Lower leg skin (tissue), 4 donors: Measurements from ENCODE around the gene FHAD1. TPM values are rescaled to one million over a fixed set of nuclear protein-coding genes. Genes with fewer than 3 reads are reported as not detected.

Source experiments
- DNase-seq, 2 donors: peaks; one replicate each; pipeline ENCODE4 v3.0.0-alpha.2; 2019; ENCODE audit warnings: low spot score in 2 of 2
- H3K4me3 ChIP-seq: fragments of 200-600 bp; sonication (generic); 2 replicates; pipeline ENCODE4 v1.5.1; 2017; ENCODE audit warnings: mild to moderate bottlenecking, low read depth; ENCODE audit not compliant: poor library complexity, severe bottlenecking
- POLR2A ChIP-seq, 2 donors: fragments of 450-650 bp; IDR thresholded peaks; one replicate each; pipeline ENCODE4 v1.6.1; 2016 to 2017; ENCODE audit warnings: antibody characterized with exemption in 2 of 2, mild to moderate bottlenecking in 1 of 2, moderate library complexity in 1 of 2
- WGBS, 2 donors: methylation state at CpG; one replicate each; pipeline ENCODE4 v1.1.5; 2018; 5-methylcytosine and 5-hydroxymethylcytosine counted together
- intact Hi-C: fragments of 100-400 bp; cut with DNase I; formaldehyde crosslinking; loops from one replicate; pipeline ENCODE4 v1.15.0; 2023; ENCODE audit warnings: low total_unique reads
- total RNA-seq, 4 donors: library from RNA; depleted of rRNA; stranded (reverse); fragments of >200 nt; gene quantifications; one replicate each; pipeline ENCODE4 v1.1.0, GENCODE V29; 2016
- TF ChIP-seq, protein P1 (sequence below), 3 donors: fragments of 450-650 bp; IDR thresholded peaks; one replicate each; pipeline ENCODE4 v1.5.1; 2016; ENCODE audit warnings: antibody characterized with exemption in 3 of 3, mild to moderate bottlenecking in 3 of 3, moderate library complexity in 2 of 3

The FHAD1 gene
- total RNA-seq, 4 donors from 2014 or later: 0.52 to 2.0 TPM; not detected in 2

DNA sequence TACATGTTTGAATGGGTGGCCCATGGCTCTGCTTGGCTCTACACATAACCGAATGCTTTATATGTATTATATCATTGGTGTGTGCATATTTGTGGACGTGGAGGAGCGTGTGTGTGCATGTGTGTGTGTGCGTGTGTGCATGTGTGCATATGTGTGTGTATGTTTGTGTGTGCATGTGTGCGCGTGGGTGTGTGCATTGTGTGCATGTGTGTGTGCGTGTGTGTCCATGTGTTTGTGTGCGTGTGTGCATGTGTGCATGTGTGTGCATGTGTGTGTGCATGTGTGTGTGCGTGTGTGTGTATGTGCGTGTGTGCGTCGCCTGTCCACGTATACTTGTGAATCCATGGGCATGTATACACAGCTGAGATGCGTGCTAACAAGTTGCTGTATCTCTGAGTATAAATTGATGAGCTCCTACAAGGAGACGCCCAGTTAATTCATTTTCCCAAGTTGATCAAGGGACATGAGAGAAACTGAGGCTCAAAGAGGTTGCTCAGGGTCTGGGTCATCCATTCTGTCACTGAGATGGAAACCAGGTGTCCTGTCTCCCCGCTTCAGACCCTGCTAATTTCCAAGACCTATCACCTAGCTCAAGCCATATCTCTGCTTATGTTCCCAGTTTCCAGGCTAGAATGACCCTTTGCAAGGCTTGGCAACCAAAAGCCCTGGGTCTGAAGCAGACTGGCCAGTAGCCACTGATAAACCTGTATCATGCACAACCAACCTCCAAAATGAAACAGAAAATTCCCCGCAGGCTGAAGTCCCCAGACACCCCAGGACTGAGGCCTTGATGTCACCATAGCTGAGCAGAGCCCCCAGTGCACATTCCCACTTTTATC, 188.4 kb downstream of the FHAD1 start:
- intact Hi-C loops: no loop called here
- 89 to 92% methylated on average over 17 of the region's 17 CpGs for WGBS, 2 donors

GRCh38 chr1:15436881-15437442, 189.9 kb downstream of the FHAD1 start:
- no peak for DNase-seq
- TF ChIP-seq, protein P1, sequence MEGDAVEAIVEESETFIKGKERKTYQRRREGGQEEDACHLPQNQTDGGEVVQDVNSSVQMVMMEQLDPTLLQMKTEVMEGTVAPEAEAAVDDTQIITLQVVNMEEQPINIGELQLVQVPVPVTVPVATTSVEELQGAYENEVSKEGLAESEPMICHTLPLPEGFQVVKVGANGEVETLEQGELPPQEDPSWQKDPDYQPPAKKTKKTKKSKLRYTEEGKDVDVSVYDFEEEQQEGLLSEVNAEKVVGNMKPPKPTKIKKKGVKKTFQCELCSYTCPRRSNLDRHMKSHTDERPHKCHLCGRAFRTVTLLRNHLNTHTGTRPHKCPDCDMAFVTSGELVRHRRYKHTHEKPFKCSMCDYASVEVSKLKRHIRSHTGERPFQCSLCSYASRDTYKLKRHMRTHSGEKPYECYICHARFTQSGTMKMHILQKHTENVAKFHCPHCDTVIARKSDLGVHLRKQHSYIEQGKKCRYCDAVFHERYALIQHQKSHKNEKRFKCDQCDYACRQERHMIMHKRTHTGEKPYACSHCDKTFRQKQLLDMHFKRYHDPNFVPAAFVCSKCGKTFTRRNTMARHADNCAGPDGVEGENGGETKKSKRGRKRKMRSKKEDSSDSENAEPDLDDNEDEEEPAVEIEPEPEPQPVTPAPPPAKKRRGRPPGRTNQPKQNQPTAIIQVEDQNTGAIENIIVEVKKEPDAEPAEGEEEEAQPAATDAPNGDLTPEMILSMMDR (IDR thresholded peaks at IDR 0.05): no peak
- TF ChIP-seq POLR2A (IDR thresholded peaks at IDR 0.05): no peak
- intact Hi-C loops: no loop called here
- WGBS, 2 donors: 93 to 96% methylated on average over 6 of the region's 6 CpGs
- H3K4me3 ChIP-seq: no peak overlapping the region

More for the DNA sequence above, 188.4 kb downstream of the FHAD1 start:
- no peak overlapping the region for H3K4me3 ChIP-seq
- DNase-seq: no peak
- TF ChIP-seq, protein P1 (IDR thresholded peaks at IDR 0.05): no peak
- no peak for TF ChIP-seq POLR2A (IDR thresholded peaks at IDR 0.05)

- no peak for TF ChIP-seq POLR2A (IDR thresholded peaks at IDR 0.05)
- TF ChIP-seq, protein P1 (IDR thresholded peaks at IDR 0.05): no peak
- intact Hi-C loops: no loop called here
- no peak for DNase-seq
- WGBS, 2 donors: 87 to 94% methylated on average over 14 of the region's 14 CpGs
- no peak overlapping the region for H3K4me3 ChIP-seq
Measured at GRCh38 chr1:15439325-15439724, 192.3 kb downstream of the FHAD1 start.

DNA sequence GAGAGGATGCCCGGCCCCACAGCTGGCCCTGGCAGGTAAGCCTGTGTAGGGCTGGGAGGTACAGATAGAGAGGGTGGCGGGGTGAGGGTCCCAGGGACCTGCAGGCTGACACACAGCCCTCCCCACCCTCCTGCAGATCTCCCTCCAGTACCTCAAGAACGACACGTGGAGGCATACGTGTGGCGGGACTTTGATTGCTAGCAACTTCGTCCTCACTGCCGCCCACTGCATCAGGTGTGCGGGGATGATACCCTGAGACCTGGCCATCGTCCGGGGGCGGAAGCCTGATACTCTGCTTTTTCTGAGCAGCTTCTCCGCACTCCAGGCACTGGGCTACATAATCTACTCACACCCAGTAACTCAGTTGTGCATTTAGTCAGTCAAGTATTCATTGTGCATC, 193.3 kb downstream of the FHAD1 start:
- DNase-seq: no peak
- no peak for TF ChIP-seq POLR2A (IDR thresholded peaks at IDR 0.05)
- TF ChIP-seq, protein P1 (IDR thresholded peaks at IDR 0.05): no peak
- intact Hi-C loops: no loop called here
- H3K4me3 ChIP-seq: no peak overlapping the region
- 93% methylated on average over 13 of the region's 13 CpGs for WGBS, 2 donors

DNA sequence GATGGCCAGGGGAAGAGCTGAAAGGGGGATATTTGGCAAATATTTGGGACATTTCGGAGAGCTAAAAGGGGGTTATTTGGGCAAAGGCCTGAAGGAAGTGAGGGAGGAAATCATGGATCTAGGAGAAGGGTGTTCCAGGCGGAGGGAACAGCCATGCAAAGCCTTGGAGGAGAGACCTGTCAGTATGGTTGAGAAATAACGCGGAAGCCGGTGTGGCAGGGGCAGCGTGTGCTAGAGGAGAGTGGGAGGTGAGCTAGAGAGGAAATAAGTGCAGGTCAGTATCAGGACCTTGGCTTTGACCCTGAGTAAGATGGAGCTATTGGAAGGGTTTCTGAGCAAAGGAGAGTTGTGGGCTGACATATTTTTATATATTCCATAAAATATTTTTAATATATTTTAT, 194.2 kb downstream of the FHAD1 start:
- 87 to 92% methylated on average over 6 of the region's 6 CpGs for WGBS, 2 donors
- no peak for DNase-seq
- H3K4me3 ChIP-seq: no peak overlapping the region
- no peak for TF ChIP-seq POLR2A (IDR thresholded peaks at IDR 0.05)
- TF ChIP-seq, protein P1 (IDR thresholded peaks at IDR 0.05): no peak
- intact Hi-C loops: no loop called here
